ENCODE data around the gene PXDN.

The PXDN gene

GRCh38 chr2:1591978-1592907 lies 152.1 kb downstream of the PXDN start:
- no peak for DNase-seq

- DNase-seq, result no peak
Observed at GRCh38 chr2:1591461-1591770, 152.9 kb downstream of the PXDN start.

GRCh38 chr2:1590596-1591460 lies 153.5 kb downstream of the PXDN start:
- DNase-seq, result no peak

- no peak for DNase-seq
Observed at GRCh38 chr2:1588978-1589621, 155.2 kb downstream of the PXDN start.

GRCh38 chr2:1588051-1588977 lies 156.0 kb downstream of the PXDN start:
- no peak for DNase-seq

GRCh38 chr2:1586923-1587840 lies 157.1 kb downstream of the PXDN start:
- no peak for DNase-seq

- DNase-seq, result no peak
Observed at GRCh38 chr2:1586251-1586922, 157.9 kb downstream of the PXDN start.

- no peak for DNase-seq
Observed at GRCh38 chr2:1585635-1586034, 158.7 kb downstream of the PXDN start.

GRCh38 chr2:1584691-1585485 lies 159.4 kb downstream of the PXDN start:
- no peak for DNase-seq

GRCh38 chr2:1584051-1584531 lies 160.2 kb downstream of the PXDN start:
- DNase-seq, result no peak

GRCh38 chr2:1582891-1583341 lies 161.4 kb downstream of the PXDN start:
- no peak for DNase-seq

GRCh38 chr2:1581965-1582625 lies 162.2 kb downstream of the PXDN start:
- DNase-seq, result no peak

All from activated CD4-positive, alpha-beta T cell treated with anti-CD3 and anti-CD28 coated beads, Interleukin-2, amount 50 U/mL, for 48 hours (primary cell).